Fibroblast of lung (primary cell): ENCODE data around the gene NPC2.

Experiments
- EZH2 ChIP-seq: IDR thresholded peaks from 2 replicates; pipeline ENCODE4 v1.5.1; 2012; ENCODE audit warnings: low read length, control low read depth, mild to moderate bottlenecking; ENCODE audit errors: missing control alignments
- TF ChIP-seq, protein P1 (sequence below), 2 donors: IDR thresholded peaks in 1 of 2; conservative IDR thresholded peaks in 1 of 2; 1 replicate in 1 of 2; 2 replicates in 1 of 2; pipeline ENCODE4 v1.5.1; 2011 to 2012; ENCODE audit warnings: low read length in 2 of 2, control low read depth in 1 of 2, inconsistent platforms in 1 of 2, low read depth in 1 of 2, mild to moderate bottlenecking in 1 of 2

DNA sequence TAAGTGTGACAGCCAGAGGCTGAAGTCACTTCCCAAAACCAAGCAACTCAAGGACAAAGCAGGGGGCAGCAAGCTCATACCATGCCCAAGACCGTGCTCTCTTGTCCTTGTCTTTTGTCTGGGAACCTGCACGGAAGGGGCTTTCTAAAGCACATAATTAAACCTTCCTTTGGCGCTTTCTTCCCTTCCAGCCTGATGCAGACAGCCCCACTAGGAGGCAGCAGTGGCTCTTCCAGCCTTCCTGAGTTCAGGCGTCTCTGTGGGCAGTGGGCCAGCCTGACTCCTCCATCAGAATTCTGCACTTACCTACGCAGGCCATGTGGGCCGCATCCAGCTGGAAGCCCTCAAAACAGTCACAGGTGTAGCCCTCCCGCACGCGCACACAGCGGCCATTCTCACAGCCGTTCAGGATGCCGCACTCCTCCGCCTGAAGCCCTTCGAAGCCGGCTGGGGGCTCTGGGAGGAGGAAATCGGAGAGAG, 8.1 kb upstream of the NPC2 start:
- TF ChIP-seq, protein P1, sequence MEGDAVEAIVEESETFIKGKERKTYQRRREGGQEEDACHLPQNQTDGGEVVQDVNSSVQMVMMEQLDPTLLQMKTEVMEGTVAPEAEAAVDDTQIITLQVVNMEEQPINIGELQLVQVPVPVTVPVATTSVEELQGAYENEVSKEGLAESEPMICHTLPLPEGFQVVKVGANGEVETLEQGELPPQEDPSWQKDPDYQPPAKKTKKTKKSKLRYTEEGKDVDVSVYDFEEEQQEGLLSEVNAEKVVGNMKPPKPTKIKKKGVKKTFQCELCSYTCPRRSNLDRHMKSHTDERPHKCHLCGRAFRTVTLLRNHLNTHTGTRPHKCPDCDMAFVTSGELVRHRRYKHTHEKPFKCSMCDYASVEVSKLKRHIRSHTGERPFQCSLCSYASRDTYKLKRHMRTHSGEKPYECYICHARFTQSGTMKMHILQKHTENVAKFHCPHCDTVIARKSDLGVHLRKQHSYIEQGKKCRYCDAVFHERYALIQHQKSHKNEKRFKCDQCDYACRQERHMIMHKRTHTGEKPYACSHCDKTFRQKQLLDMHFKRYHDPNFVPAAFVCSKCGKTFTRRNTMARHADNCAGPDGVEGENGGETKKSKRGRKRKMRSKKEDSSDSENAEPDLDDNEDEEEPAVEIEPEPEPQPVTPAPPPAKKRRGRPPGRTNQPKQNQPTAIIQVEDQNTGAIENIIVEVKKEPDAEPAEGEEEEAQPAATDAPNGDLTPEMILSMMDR (conservative IDR thresholded peaks at IDR 0.05 in 1 of 2, IDR thresholded peaks at IDR 0.05 in 1 of 2; ENCODE audit: low read depth in 1 of 2, low read length in 2 of 2), result peak; percentile 72 to 95
- no peak for TF ChIP-seq EZH2
